ENCODE results near the gene CLRN1.
"Not testable (repeated sequence)": the region's sequence is repeated elsewhere in the genome, so short reads cannot be mapped to it uniquely, and the experiment has no call there.

CLRN1 gene, protein sequence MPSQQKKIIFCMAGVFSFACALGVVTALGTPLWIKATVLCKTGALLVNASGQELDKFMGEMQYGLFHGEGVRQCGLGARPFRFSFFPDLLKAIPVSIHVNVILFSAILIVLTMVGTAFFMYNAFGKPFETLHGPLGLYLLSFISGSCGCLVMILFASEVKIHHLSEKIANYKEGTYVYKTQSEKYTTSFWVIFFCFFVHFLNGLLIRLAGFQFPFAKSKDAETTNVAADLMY

DNA sequence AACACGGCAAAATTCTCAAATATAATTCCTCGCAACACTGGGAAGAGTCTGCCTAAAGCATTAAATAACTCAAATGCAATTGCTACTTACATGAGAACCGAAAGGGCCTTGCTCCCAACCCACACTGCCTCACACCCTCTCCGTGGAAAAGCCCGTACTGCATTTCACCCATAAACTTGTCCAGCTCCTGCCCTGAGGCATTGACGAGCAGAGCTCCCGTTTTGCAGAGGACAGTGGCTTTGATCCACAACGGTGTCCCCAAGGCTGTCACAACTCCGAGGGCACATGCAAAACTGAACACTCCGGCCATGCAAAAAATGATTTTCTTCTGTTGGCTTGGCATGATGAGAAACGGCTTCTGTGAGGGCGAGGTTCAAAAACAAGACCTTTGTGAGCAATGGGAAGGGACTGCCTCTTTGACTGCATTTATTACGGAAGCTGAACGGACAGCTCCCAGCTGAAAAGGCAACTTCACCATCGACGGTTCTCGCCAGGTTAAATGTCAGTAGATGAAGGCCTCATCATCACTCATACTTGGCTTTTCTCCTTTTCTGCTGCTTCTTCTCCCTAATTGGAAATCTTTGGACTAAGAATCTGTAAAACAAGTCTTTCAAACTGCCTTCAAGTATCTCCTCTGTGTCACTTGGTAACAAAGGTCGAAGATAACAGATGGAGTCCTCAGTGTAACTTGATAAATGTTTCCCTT is at the start of gene CLRN1:
CLRN1 (minus strand) TSS at position 362 of the 706 bp plus-strand sequence; CDS start at position 343, 19 bp downstream.
- DNase-seq: no peak

GRCh38 chr3:151016478-151016795 is 43.9 kb upstream of the CLRN1 start:
- no peak for DNase-seq

DNA sequence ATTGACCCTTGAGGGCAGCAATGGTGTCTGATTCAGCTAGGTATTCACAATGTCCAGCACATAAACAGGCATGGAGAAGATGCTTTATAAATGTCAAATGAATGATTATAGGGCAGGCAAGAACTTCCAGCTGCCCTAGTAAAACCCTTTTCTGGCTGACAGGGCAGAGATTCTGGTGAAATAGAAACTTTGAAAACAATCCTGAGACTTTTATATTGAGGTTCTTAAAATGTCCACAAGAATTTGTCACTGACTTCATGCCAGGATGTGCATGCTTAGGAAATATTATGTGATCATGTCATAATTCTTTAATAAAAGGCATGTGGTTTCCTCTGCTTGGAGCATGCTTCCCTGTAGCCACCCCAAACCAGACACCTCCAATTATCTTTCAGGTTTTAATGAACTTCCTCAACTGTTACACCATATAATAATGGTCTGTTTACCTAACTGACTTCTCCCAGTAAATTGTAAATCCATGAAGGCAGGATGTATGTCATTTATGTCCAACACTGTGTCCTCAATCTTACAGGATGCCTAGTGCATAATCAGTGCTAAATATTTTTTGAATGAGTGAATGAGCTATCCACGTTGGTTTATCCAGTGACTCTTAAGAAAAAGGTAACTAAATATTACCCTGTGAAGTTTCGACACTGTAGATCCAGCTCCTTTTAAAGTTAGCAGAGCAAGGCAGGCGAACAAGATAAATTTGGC is 43.4 kb upstream of the CLRN1 start:
- DNase-seq: no peak

- DNase-seq: no peak
These were observed 42.7 kb upstream of the CLRN1 start for GRCh38 chr3:151015181-151015580.

DNA sequence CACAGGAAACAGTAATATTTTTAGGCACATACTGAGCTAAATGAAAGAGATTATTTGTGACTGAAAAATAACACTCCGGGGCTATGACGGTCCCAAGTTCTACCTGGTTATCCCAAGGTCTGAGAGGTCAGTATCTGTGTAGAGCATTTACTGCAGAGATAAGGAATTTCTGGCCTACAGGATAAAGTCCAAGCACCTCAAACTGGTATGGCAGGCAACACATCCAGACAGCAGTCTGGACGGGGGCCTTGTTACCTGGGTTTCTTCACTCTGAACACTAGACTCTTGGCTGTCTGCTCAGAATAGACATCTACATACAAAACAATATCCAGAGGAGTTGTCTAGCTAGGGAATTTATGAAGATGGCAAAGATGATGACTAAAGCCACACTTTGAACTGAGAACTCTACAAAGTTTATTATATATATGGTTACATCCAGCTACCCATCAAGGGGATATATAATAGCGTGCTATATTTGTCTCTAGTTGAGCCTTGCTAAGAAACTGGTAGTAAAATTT is 42.0 kb upstream of the CLRN1 start:
- no peak for DNase-seq

- DNase-seq: no peak
These were observed 40.2 kb upstream of the CLRN1 start for GRCh38 chr3:151012753-151013152.

- DNase-seq: no peak
These were observed 38.9 kb upstream of the CLRN1 start for GRCh38 chr3:151011427-151011826.

- DNase-seq: no peak
These were observed 37.5 kb upstream of the CLRN1 start for GRCh38 chr3:151009981-151010380.

- DNase-seq: no peak
These were observed 36.9 kb upstream of the CLRN1 start for GRCh38 chr3:151009430-151009829.

- no peak for DNase-seq
These were observed 36.2 kb upstream of the CLRN1 start for GRCh38 chr3:151008699-151009098.

DNA sequence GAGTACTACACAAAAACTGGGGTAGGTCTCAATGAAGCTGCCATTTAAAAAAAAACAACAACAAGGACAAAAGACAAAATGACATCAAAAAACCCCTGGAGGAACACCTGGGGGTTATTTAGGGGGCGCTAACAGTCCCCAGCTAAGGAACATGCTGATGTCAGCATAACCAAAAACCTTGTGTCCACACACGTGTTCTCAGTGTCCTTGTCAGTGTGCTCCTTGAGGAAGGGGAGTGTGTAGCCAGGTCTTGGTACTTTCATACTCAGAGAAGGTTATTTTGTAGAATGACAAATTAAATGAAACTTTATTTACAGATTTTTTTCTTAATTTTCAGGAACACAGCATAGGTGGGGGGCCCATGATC is 31.2 kb upstream of the CLRN1 start:
- DNase-seq: no peak

- no peak for DNase-seq
These were observed 30.7 kb upstream of the CLRN1 start for GRCh38 chr3:151003029-151003767.

DNA sequence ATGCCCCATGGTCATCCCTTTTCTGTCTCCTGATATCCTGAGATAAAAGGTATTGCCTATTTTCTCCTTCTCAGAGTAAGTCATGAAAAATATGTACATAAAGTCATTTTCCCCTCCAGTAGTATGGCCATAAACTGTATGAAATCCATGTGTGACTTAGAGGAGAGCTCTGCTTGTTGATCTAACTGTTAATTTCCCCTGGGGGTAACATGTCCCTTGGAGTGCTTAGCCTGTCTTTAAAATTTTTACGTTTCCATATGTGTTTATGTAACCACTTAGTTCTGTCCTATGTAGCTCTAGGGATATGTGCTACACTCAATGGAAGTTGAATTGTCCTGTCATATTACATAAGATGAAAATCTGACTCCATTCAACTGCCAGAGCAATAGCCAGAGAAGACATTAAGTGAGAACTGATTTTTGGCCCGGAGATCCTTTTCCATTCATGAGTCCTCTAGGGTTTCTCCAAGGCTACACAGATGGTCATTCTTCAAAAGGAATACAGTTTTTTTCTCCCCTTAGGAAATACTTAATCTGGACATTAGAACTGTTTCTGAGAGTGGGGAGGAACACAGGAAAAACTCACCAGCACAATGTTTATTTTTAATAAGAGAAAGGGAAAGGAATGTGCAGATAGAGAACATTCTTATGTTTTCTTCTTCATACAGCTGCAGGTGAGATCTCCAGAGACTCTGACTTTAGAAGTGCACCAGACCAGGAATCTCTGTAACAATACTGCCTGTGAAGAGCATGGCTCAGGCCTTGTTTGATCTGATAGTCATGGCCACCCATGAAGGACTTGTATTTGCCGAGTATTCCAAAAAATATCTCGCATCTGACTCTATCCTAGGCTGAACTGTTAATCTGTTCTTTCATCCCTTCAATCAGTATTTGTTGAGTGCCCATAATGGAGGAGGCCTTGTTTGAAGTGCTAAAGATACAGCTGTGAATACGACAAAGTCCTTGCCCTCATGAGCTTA is 29.8 kb upstream of the CLRN1 start:
- DNase-seq: no peak

DNA sequence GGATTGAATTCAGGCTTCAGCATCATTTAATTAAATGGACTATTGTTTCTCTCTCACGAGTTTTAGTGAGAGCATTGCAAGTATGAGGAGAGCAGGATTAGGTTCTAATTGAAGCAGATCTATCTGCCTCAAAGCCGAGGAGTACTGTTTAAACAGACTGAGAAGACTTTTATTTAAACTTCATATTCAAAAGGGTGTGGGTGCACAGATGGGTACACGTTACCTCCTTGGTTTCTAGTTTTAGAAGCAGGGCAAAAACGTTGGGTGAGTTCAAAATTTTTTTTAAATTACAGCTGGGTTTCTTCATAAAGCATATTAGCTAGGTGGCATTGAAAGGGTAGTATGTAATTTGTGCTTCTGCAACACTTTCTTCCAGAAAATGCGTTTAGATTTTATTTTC is 26.5 kb upstream of the CLRN1 start:
- no peak for DNase-seq

DNA sequence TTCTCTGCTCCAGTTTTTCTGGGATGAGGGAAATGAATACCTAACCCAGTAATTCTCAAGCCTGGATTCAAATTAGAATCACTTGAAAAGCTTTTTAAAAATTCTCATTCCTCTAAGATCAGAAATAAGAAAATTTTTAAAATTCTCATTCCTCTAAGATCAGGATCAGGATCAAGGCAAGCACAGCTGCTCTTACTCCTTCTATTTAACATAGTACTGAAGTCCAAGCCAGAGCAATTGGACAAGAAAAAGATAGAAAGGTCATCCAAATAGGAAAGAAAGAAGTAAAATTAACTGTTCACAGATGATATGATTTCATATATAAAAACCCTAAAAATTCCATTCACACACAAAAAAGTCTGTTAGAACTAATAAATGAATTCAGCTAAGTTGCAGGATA is 24.2 kb upstream of the CLRN1 start:
- no peak for DNase-seq

GRCh38 chr3:150995510-150995909 is 23.0 kb upstream of the CLRN1 start:
- DNase-seq: no peak

DNA sequence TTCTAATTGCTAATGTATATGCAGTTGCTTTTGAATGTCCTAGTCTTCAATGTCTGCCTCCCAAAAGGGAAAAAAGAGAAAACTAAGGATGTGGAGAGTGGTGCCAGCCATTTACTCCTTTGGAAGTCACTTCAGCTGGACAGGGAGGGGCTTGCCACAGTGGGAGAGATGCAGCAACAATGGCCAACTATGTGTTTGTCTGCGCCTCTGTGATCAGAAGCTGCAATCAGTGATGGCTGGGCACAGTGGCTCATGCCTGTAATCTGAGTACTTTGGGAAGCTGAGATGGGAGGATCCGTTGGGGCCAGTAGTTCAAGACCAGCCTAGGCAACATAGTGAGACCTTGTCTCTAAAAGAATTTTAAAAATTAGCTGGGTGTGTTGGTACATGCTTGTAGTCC is 16.7 kb upstream of the CLRN1 start:
- DNase-seq: no peak

- not testable (repeated sequence) for DNase-seq
These were observed 15.9 kb upstream of the CLRN1 start for GRCh38 chr3:150988395-150988794.

GRCh38 chr3:150985711-150986110 is 13.2 kb upstream of the CLRN1 start:
- DNase-seq: no peak

DNA sequence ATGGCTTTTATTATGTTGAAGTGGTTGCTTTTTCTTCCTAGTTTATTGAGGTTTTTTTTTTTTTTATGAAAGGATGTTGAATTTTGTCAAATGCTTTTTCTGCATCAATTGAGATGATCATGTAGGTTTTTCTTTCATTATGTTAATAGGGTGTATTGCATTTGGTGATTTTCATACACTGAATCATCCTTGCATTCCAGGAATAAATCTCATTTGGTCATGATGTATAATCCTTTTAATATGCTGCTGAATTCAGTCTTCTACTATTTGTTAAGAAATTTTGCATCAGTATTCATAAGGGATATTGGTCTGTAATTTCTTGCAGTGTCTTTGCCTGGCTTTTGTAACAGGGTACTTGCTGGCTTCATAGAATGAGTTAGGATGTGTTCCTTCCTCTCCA is 11.5 kb upstream of the CLRN1 start:
- no peak for DNase-seq

GRCh38 chr3:150978566-150979148 is 6.1 kb upstream of the CLRN1 start:
- no peak for DNase-seq

DNA sequence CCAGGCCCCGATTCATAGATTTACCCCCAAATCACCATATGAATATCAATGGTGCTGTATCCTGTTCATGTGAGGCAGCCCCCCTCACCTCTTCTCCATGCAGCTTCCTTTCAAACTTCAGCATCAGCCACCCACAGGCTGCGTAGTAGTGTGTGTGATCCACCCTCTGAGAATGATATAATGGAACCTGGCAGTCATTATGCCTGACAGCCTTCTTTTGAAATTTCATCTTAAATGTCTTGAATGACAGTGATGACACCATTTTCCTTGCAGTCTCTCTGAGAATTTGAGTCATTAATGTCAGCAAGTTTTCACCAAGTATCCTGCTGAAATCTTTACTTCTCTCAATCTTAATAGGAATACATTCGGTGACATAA is 3.5 kb upstream of the CLRN1 start:
- no peak for DNase-seq

Data from activated CD4-positive, alpha-beta T cell treated with anti-CD3 and anti-CD28 coated beads, Interleukin-2, amount 50 U/mL, for 1 hour (primary cell).